Fibroblast of lung (primary cell): ENCODE measurements around the gene JUND.

ENCODE experiments used
- CTCF ChIP-seq, 2 donors: IDR thresholded peaks in 1 of 2; conservative IDR thresholded peaks in 1 of 2; 1 replicate in 1 of 2; 2 replicates in 1 of 2; pipeline ENCODE4 v1.5.1; 2011 to 2012; ENCODE audit warnings: low read length in 2 of 2, control low read depth in 1 of 2, inconsistent platforms in 1 of 2, low read depth in 1 of 2, mild to moderate bottlenecking in 1 of 2
- EZH2 ChIP-seq: IDR thresholded peaks from 2 replicates; pipeline ENCODE4 v1.5.1; 2012; ENCODE audit warnings: low read length, control low read depth, mild to moderate bottlenecking; ENCODE audit errors: missing control alignments

GRCh38 chr19:18284712-18285360, 3.4 kb upstream of the JUND start:
- TF ChIP-seq CTCF (conservative IDR thresholded peaks at IDR 0.05 in 1 of 2, IDR thresholded peaks at IDR 0.05 in 1 of 2; ENCODE audit: low read depth in 1 of 2, low read length in 2 of 2): no peak
- TF ChIP-seq EZH2: no peak
